Measurements from ENCODE around the gene ASB16. TPM values are rescaled to one million over a fixed set of nuclear protein-coding genes. Genes with fewer than 3 reads are reported as not detected.

ASB16 gene
- total RNA-seq, 2 donors from 2014 or later, result 8.3 TPM

GRCh38 chr17:44217738-44218343 is 47.3 kb downstream of the ASB16 start:
- H3K27ac ChIP-seq, result peak overlapping the region; percentile 98 to 99
- TF ChIP-seq CTCF (IDR thresholded peaks at IDR 0.05), result no peak
- H3K4me3 ChIP-seq, result peak overlapping the region; percentile 91 to 92
- peaks cover 32% of the 10 kb centered on the region for H3K36me3 ChIP-seq
- H3K27me3 ChIP-seq, result no peaks in the 10 kb centered on the region
- DNase-seq (ENCODE audit: low spot score), result no peak
- peaks cover 3 to 31% of the 10 kb centered on the region in 2 donors for H3K4me1 ChIP-seq
- H3K9me3 ChIP-seq, result no peaks in the 10 kb centered on the region

- DNase-seq (ENCODE audit: low spot score), result no peak
- Histone ChIP-seq H3K36me3 (peaks cover 32% of the 10 kb centered on the region), H3K27ac (peak overlapping the region; percentile 98 to 99), H3K9me3 (no peaks in the 10 kb centered on the region), H3K27me3 (no peaks in the 10 kb centered on the region), H3K4me3 (peak overlapping the region; percentile 91 to 92), H3K4me1 (peaks cover 3 to 38% of the 10 kb centered on the region in 2 donors)
- peak; percentile 68 to 79 for TF ChIP-seq CTCF (IDR thresholded peaks at IDR 0.05)
These were observed 48.0 kb downstream of the ASB16 start for GRCh38 chr17:44218344-44219107.

GRCh38 chr17:44219108-44219615 is 48.7 kb downstream of the ASB16 start:
- DNase-seq (ENCODE audit: low spot score), result no peak
- H3K27ac ChIP-seq, result peak overlapping the region; percentile 98 to 99

GRCh38 chr17:44219616-44220212 is 49.2 kb downstream of the ASB16 start, which contains the start of gene UBTF:
UBTF (minus strand) TSS chr17:44219675; CDS start chr17:44218229, 1,446 bp downstream.
- Histone ChIP-seq H3K36me3 (peaks cover 24% of the 10 kb centered on the region), H3K4me3 (peak within 1 kb of the TSS; percentile 91 to 92), H3K9me3 (no peaks in the 10 kb centered on the region), H3K27me3 (no peaks in the 10 kb centered on the region), H3K27ac (peak within 1 kb of the TSS; percentile 98 to 99), H3K4me1 (peaks cover 3 to 43% of the 10 kb centered on the region in 2 donors)
- DNase-seq (ENCODE audit: low spot score), result no peak
- TF ChIP-seq CTCF (IDR thresholded peaks at IDR 0.05), result no peak

More at GRCh38 chr17:44219108-44219615, 48.7 kb downstream of the ASB16 start:
- no peaks in the 10 kb centered on the region for H3K27me3 ChIP-seq
- peaks cover 29% of the 10 kb centered on the region for H3K36me3 ChIP-seq
- peak overlapping the region; percentile 91 to 92 for H3K4me3 ChIP-seq
- peaks cover 3 to 43% of the 10 kb centered on the region in 2 donors for H3K4me1 ChIP-seq
- peak; percentile 37 to 47 for TF ChIP-seq CTCF (IDR thresholded peaks at IDR 0.05)
- no peaks in the 10 kb centered on the region for H3K9me3 ChIP-seq

GRCh38 chr17:44220213-44221083 is 49.9 kb downstream of the ASB16 start:
- no peak for DNase-seq (ENCODE audit: low spot score)
- no peak for TF ChIP-seq CTCF (IDR thresholded peaks at IDR 0.05)
- peaks cover 16% of the 10 kb centered on the region for H3K36me3 ChIP-seq
- H3K27me3 ChIP-seq, result no peaks in the 10 kb centered on the region
- peak overlapping the region; percentile 98 to 99 for H3K27ac ChIP-seq
- H3K4me3 ChIP-seq, result peak overlapping the region; percentile 91 to 92
- H3K4me1 ChIP-seq, result peaks cover 3 to 43% of the 10 kb centered on the region in 2 donors
- no peaks in the 10 kb centered on the region for H3K9me3 ChIP-seq

All from right atrium auricular region (tissue), 2 donors.